ENCODE measurements around the gene DDN.

DNA sequence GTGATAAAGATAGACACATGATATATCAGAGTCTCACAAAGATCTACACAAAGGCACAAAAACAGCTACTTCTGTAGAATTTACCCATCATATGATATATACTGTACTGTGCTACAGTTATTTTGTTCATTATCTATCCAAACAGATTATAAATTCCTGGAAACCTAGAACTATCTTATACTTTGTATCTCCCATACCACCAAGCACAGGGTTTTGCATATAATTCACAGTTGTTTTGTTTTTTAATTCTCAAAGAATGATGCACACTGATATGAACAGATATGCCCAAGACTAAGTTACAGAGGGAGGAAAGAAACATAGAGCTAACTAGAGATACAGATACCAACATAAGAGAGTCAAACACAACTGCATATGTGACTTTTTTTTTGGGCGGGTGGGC, 16.0 kb upstream of the DDN start:
- TF ChIP-seq, protein P1, sequence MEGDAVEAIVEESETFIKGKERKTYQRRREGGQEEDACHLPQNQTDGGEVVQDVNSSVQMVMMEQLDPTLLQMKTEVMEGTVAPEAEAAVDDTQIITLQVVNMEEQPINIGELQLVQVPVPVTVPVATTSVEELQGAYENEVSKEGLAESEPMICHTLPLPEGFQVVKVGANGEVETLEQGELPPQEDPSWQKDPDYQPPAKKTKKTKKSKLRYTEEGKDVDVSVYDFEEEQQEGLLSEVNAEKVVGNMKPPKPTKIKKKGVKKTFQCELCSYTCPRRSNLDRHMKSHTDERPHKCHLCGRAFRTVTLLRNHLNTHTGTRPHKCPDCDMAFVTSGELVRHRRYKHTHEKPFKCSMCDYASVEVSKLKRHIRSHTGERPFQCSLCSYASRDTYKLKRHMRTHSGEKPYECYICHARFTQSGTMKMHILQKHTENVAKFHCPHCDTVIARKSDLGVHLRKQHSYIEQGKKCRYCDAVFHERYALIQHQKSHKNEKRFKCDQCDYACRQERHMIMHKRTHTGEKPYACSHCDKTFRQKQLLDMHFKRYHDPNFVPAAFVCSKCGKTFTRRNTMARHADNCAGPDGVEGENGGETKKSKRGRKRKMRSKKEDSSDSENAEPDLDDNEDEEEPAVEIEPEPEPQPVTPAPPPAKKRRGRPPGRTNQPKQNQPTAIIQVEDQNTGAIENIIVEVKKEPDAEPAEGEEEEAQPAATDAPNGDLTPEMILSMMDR (IDR thresholded peaks at IDR 0.05), result no peak
- TF ChIP-seq POLR2A (IDR thresholded peaks at IDR 0.05), result no peak

All from Peyer's patch (tissue), 4 donors.